ENCODE results near the gene CSNK1G3. TPM values are rescaled to one million over a fixed set of nuclear protein-coding genes. Genes with fewer than 3 reads are reported as not detected.

The CSNK1G3 gene
- total and polyA plus RNA-seq, 12 donors, result 5.0 to 30.9 (median 24.8) TPM

DNA sequence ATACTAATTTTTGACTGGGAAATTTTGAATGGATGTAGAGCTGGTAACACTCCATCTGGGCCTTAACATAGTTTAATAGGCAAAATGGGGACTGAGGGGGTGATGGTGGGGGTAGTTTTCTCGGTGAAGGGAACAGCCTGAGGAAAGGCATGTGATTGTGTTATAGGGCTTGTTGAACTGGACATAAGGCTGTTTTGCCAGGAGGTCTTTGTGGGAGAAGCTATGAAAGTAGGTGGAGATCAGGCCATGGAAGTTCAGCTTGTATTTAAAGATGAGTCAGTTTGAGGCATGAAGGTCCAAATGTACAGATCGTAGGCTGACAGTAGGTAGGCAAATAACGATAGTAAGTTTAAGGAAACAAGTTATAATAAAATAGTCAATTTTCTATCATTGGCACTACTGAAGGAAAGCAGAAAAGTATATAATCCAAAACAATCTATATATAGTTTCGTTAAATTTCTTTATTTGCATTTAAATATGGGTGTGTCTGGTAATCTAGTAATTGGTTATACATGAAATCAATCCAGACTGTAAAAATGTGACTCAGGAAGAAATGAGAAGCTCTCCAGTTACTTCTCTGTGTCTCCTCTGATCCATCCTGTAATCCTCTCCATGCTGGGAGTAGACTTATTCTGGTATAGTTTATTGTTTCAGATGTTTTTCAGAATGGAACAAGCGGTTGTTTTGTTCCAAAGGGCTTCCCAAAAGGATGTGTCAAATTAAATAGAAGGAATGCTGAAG is 2.8 kb downstream of the CSNK1G3 start:
- Histone ChIP-seq H3K4me3 (no peak overlapping the region), H3K27ac (no peak overlapping the region), H3K36me3 (no peaks in the 10 kb centered on the region), H3K27me3 (no peaks in the 10 kb centered on the region), H3K9me3 (no peaks in the 10 kb centered on the region), H3K4me1 (peaks cover 0 to 40% (median 16%) of the 10 kb centered on the region in 9 donors)
- 94 to 95% methylated on average over 5 of the region's 5 CpGs for WGBS, 2 donors
- no peak for DNase-seq
- no peak for ATAC-seq
- TF ChIP-seq, protein P1, sequence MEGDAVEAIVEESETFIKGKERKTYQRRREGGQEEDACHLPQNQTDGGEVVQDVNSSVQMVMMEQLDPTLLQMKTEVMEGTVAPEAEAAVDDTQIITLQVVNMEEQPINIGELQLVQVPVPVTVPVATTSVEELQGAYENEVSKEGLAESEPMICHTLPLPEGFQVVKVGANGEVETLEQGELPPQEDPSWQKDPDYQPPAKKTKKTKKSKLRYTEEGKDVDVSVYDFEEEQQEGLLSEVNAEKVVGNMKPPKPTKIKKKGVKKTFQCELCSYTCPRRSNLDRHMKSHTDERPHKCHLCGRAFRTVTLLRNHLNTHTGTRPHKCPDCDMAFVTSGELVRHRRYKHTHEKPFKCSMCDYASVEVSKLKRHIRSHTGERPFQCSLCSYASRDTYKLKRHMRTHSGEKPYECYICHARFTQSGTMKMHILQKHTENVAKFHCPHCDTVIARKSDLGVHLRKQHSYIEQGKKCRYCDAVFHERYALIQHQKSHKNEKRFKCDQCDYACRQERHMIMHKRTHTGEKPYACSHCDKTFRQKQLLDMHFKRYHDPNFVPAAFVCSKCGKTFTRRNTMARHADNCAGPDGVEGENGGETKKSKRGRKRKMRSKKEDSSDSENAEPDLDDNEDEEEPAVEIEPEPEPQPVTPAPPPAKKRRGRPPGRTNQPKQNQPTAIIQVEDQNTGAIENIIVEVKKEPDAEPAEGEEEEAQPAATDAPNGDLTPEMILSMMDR (IDR thresholded peaks at IDR 0.05), result no peak
- intact Hi-C loops (cut with DNase I), result loop anchor here in 4 of 10 donors (5.0 to 10.0 kb wide), 6 partner anchors 60 to 98 kb away; partner anchors contain the start of gene CEP120 (in 1 of the 4)

DNA sequence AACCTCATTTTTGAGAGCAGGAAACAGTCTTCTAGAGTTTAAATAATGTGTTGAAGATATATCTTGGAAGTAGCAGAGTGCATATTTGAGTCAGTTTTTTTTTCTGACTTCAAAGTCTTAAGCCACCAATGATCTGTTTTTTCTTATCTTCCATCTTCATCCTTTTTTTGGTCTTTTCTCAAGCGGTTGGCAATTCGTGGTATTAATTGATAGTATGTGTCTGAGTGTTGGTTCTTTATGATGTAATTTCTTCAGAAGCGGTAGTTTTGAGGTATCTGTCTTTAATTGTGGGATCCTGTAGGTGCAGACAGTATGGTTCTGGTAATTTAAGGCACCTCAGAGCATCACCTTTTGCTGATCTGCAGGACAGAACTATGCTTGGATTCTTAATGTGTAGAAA is 3.9 kb downstream of the CSNK1G3 start:
- Histone ChIP-seq H3K36me3 (no peaks in the 10 kb centered on the region), H3K9me3 (no peaks in the 10 kb centered on the region), H3K27ac (no peak overlapping the region), H3K4me3 (no peak overlapping the region), H3K27me3 (no peaks in the 10 kb centered on the region), H3K4me1 (peaks cover 0 to 44% (median 16%) of the 10 kb centered on the region in 9 donors)
- no peak for DNase-seq
- intact Hi-C loops (cut with DNase I), result loop anchor here in 1 of 10 donors (10.0 kb wide), 1 partner anchor 59 kb away; no protein-coding TSS in a partner anchor
- no peak for ATAC-seq
- TF ChIP-seq, protein P1 (IDR thresholded peaks at IDR 0.05), result no peak
- 93 to 97% methylated on average over 3 of the region's 3 CpGs for WGBS, 2 donors

DNA sequence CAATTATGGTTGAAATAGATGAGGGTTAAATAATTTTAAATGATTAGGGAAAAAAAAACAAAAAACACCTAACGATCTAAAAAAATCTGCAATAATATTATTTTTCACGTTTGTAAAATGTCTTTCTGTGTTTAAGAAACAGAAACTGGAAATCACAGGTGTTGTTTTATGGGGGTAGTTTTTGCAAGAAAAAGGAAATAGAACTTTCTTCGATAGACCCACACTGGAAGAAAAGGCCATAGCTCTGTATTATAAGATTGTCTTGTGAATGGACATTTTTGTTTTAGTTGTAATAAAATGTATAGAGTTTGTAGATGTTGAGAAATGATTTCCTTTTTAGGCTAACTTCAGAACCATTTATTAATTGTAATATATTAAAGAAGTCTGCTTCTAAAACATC is 5.5 kb downstream of the CSNK1G3 start:
- intact Hi-C loops (cut with DNase I), result loop anchor here in 1 of 10 donors (10.0 kb wide), 1 partner anchor 57 kb away; no protein-coding TSS in a partner anchor
- H3K27ac ChIP-seq, result no peak overlapping the region
- H3K27me3 ChIP-seq, result no peaks in the 10 kb centered on the region
- H3K9me3 ChIP-seq, result no peaks in the 10 kb centered on the region
- DNase-seq (no peak), ATAC-seq (no peak)
- peaks cover 0 to 48% (median 23%) of the 10 kb centered on the region in 9 donors for H3K4me1 ChIP-seq
- TF ChIP-seq, protein P1 (IDR thresholded peaks at IDR 0.05), result no peak
- no peak overlapping the region for H3K4me3 ChIP-seq
- 82 to 92% methylated on average over 3 of the region's 3 CpGs for WGBS, 2 donors
- no peaks in the 10 kb centered on the region for H3K36me3 ChIP-seq

DNA sequence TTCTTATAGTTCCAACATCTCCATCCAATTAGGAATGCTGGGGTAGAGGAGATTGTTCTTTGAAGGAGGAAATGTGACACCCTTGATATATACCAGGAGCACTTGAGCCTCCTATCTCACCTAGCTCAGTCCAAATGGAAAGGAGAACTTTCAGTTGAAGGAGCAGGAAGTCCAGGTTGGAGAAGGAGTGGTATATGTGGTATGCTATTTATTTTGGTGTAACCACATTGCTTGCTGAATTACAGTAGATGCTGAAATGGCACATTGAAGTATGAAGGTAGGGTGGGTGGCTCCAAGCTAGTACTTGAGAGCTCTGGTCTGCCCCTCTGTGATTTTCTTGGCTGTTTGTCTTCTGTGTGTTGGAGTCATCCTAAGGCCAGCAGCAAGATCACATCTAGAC is 6.1 kb downstream of the CSNK1G3 start:
- intact Hi-C loops (cut with DNase I), result loop anchor here in 1 of 10 donors (10.0 kb wide), 1 partner anchor 57 kb away; no protein-coding TSS in a partner anchor
- no peaks in the 10 kb centered on the region for H3K36me3 ChIP-seq
- DNase-seq (no peak), ATAC-seq (no peak)
- peaks cover 0 to 47% (median 23%) of the 10 kb centered on the region in 9 donors for H3K4me1 ChIP-seq
- TF ChIP-seq, protein P1 (IDR thresholded peaks at IDR 0.05), result no peak
- no peaks in the 10 kb centered on the region for H3K9me3 ChIP-seq
- no peak overlapping the region for H3K27ac ChIP-seq
- H3K4me3 ChIP-seq, result no peak overlapping the region
- H3K27me3 ChIP-seq, result no peaks in the 10 kb centered on the region

Measured in heart right ventricle (tissue), 16 donors.